SK-N-SH (cell line): ENCODE measurements around the gene HDLBP. TPM values are rescaled to one million over a fixed set of nuclear protein-coding genes. Genes with fewer than 3 reads are reported as not detected.

ENCODE experiments used
- CTCF ChIA-PET: fragments of 300-600, 350-600 bp; formaldehyde crosslinking; extraction: SDS; loops from one replicate; lab custom pipeline; 2021; lab: Yijun Ruan, JAX
- POLR2A ChIA-PET: fragments of 350-600 bp; sonication (Branson Sonifier 250); formaldehyde crosslinking; extraction: SDS; loops from one replicate; lab custom pipeline; 2020; ENCODE audit warnings: antibody characterized with exemption, inconsistent platforms; lab: Yijun Ruan, JAX
- DNase-seq: peaks from one replicate; pipeline ENCODE4 v3.0.0; 2012
- H2AFZ ChIP-seq: fragments of 200-600 bp; sonication (generic); 2 replicates; pipeline ENCODE4 v1.8.1; 2016; ENCODE audit warnings: antibody characterized with exemption, mild to moderate bottlenecking, low read depth
- H3F3A ChIP-seq: fragments of 200-600 bp; sonication (generic); replicated peaks from 2 replicates; pipeline ENCODE3; 2016; ENCODE audit warnings: antibody characterized with exemption, mild to moderate bottlenecking; ENCODE audit not compliant: insufficient read depth
- H3K27ac ChIP-seq, 2 experiments: fragments of 200-500 bp in 1 of 2; fragments of 200-600 bp in 1 of 2; sonication (Bioruptor generic) in 1 of 2; sonication (generic), shearing (Covaris generic) in 1 of 2; 2 replicates each; pipeline versions ENCODE4 v1.5.1 to v1.6.1; 2014 to 2016; ENCODE audit warnings: low read depth in 2 of 2, inconsistent platforms in 1 of 2, low read length in 1 of 2, mild to moderate bottlenecking in 1 of 2, mixed read lengths in 1 of 2
- H3K27me3 ChIP-seq: fragments of 200-600 bp; sonication (generic), shearing (Covaris generic); 2 replicates; pipeline ENCODE4 v1.6.1; 2016; ENCODE audit warnings: mixed run types; ENCODE audit not compliant: insufficient read depth
- H3K36me3 ChIP-seq, 2 experiments: fragments of 200-500 bp in 1 of 2; fragments of 200-600 bp in 1 of 2; sonication (Bioruptor generic) in 1 of 2; sonication (generic) in 1 of 2; replicated peaks in 1 of 2; 2 replicates each; pipeline versions ENCODE3 to v1.5.1; 2014 to 2016; ENCODE audit warnings: low read length in 1 of 2, mild to moderate bottlenecking in 1 of 2; ENCODE audit not compliant: insufficient read depth in 2 of 2, control insufficient read depth in 1 of 2
- H3K4me1 ChIP-seq, 2 experiments: fragments of 200-500 bp in 1 of 2; fragments of 200-600 bp in 1 of 2; sonication (Bioruptor generic) in 1 of 2; sonication (generic), shearing (Covaris generic) in 1 of 2; 2 replicates each; pipeline versions ENCODE4 v1.5.1 to v1.6.1; 2014 to 2016; ENCODE audit warnings: low read depth in 1 of 2, low read length in 1 of 2, mixed run types in 1 of 2; ENCODE audit not compliant: insufficient read depth in 2 of 2, control insufficient read depth in 1 of 2
- H3K4me2 ChIP-seq: fragments of 200-600 bp; sonication (generic), shearing (Covaris generic); 2 replicates; pipeline ENCODE4 v1.6.1; 2017; ENCODE audit warnings: mixed run types
- H3K4me3 ChIP-seq, 2 experiments: fragments of 200-500 bp in 1 of 2; fragments of 200-600 bp in 1 of 2; sonication (Bioruptor generic) in 1 of 2; sonication (generic), shearing (Covaris generic) in 1 of 2; 2 replicates each; pipeline versions ENCODE4 v1.5.1 to v1.8.1; 2014 to 2016; ENCODE audit warnings: low read depth in 2 of 2, inconsistent platforms in 1 of 2, low read length in 1 of 2, mild to moderate bottlenecking in 1 of 2, mixed read lengths in 1 of 2, moderate library complexity in 1 of 2
- H3K79me2 ChIP-seq: fragments of 200-600 bp; sonication (generic); 2 replicates; pipeline ENCODE4 v1.8.1; 2017; ENCODE audit warnings: mild to moderate bottlenecking; ENCODE audit not compliant: insufficient read depth
- H3K9ac ChIP-seq: fragments of 200-600 bp; sonication (generic); 2 replicates; pipeline ENCODE4 v1.6.1; 2017; ENCODE audit warnings: mixed run types
- H3K9me2 ChIP-seq: fragments of 200-600 bp; sonication (generic); 2 replicates; pipeline ENCODE4 v1.6.1; 2017; ENCODE audit warnings: mixed run types
- H3K9me3 ChIP-seq: fragments of 200-600 bp; sonication (generic); 2 replicates; pipeline ENCODE4 v1.6.1; 2017; ENCODE audit warnings: mixed run types, mild to moderate bottlenecking, moderate library complexity
- H4K20me1 ChIP-seq: fragments of 200-600 bp; sonication (generic); 2 replicates; pipeline ENCODE4 v1.6.1; 2017; ENCODE audit warnings: mild to moderate bottlenecking, mixed run types; ENCODE audit not compliant: insufficient read depth
- ELF1 ChIP-seq: IDR thresholded peaks from 2 replicates; pipeline ENCODE4 v1.4.0; 2012
- EP300 ChIP-seq, 2 experiments: IDR thresholded peaks; 2 replicates each; pipeline versions ENCODE4 v1.4.0 to v1.6.1; 2012; ENCODE audit warnings: borderline replicate concordance in 1 of 2, low read depth in 1 of 2, low read length in 1 of 2
- FOXM1 ChIP-seq: IDR thresholded peaks from 2 replicates; pipeline ENCODE4 v1.4.0; 2012; ENCODE audit warnings: low read depth, mild to moderate bottlenecking
- GABPA ChIP-seq: IDR thresholded peaks from 2 replicates; pipeline ENCODE4 v1.4.0; 2012; ENCODE audit warnings: low read depth, mild to moderate bottlenecking
- MXI1 ChIP-seq: IDR thresholded peaks from 2 replicates; pipeline ENCODE4 v1.6.1; 2012; ENCODE audit warnings: mild to moderate bottlenecking, low read depth, low read length, improper control_type of control experiment
- NFIC ChIP-seq: IDR thresholded peaks from 2 replicates; pipeline ENCODE4 v1.4.0; 2012; ENCODE audit warnings: borderline replicate concordance
- NRF1 ChIP-seq: IDR thresholded peaks from 2 replicates; pipeline ENCODE4 v1.6.1; 2012; ENCODE audit warnings: low read depth, mild to moderate bottlenecking, low read length
- POLR2AphosphoS5 ChIP-seq: IDR thresholded peaks from 2 replicates; pipeline ENCODE4 v1.6.1; 2012; ENCODE audit warnings: low read depth, low read length
- RAD21 ChIP-seq: IDR thresholded peaks from 2 replicates; pipeline ENCODE4 v1.6.1; 2012; ENCODE audit warnings: mild to moderate bottlenecking, low read length
- RCOR1 ChIP-seq: fragments of 150-350 bp; IDR thresholded peaks from 2 replicates; pipeline ENCODE4 v1.6.1; 2017; ENCODE audit warnings: antibody characterized with exemption, low read length
- RXRA ChIP-seq: IDR thresholded peaks from 2 replicates; pipeline ENCODE4 v1.4.0; 2012; ENCODE audit warnings: low read depth, mild to moderate bottlenecking, borderline replicate concordance
- SIN3A ChIP-seq: IDR thresholded peaks from 2 replicates; pipeline ENCODE4 v1.6.1; 2012; ENCODE audit warnings: low read depth, mild to moderate bottlenecking, low read length, moderate library complexity, borderline replicate concordance
- SMC3 ChIP-seq: IDR thresholded peaks from 2 replicates; pipeline ENCODE4 v1.6.1; 2012; ENCODE audit warnings: low read depth, low read length, improper control_type of control experiment
- TCF12 ChIP-seq: IDR thresholded peaks from 2 replicates; pipeline ENCODE4 v1.4.0; 2012
- TEAD4 ChIP-seq: IDR thresholded peaks from 2 replicates; pipeline ENCODE4 v1.4.0; 2012; ENCODE audit warnings: mild to moderate bottlenecking, borderline replicate concordance; ENCODE audit not compliant: insufficient read depth
- YY1 ChIP-seq: IDR thresholded peaks from 2 replicates; pipeline ENCODE4 v1.4.0; 2012; ENCODE audit warnings: low read depth, mild to moderate bottlenecking
- WGBS: methylation state at CpG from one replicate; pipeline ENCODE4 v1.1.6; 2017; ENCODE audit warnings: low lambda C conversion rate; 5-methylcytosine and 5-hydroxymethylcytosine counted together
- polyA plus RNA-seq, 3 experiments: library from polyadenylated mRNA; depleted of rRNA; stranded (reverse); fragments of >200 nt; gene quantifications; 2 replicates each; pipeline ENCODE4 v1.2.3, GENCODE V29; 2012
- TF ChIP-seq, protein P1 (sequence below): IDR thresholded peaks from 2 replicates; pipeline ENCODE4 v1.4.0; 2012; ENCODE audit warnings: low read depth, borderline replicate concordance
- TF ChIP-seq, protein P2 (sequence below): fragments of 150-350 bp; IDR thresholded peaks from 2 replicates; pipeline ENCODE4 v1.6.1; 2016; ENCODE audit warnings: mild to moderate bottlenecking, low read depth, low read length
- TF ChIP-seq, protein P3 (sequence below): IDR thresholded peaks from 2 replicates; pipeline ENCODE4 v1.4.0; 2012; ENCODE audit warnings: low read depth, borderline replicate concordance
- TF ChIP-seq, protein P4 (sequence below): IDR thresholded peaks from 2 replicates; pipeline ENCODE4; 2012

Gene HDLBP
- polyA plus RNA-seq, 1 of the 3 experiments (the other 2 are of a cell fraction): 263 TPM

DNA sequence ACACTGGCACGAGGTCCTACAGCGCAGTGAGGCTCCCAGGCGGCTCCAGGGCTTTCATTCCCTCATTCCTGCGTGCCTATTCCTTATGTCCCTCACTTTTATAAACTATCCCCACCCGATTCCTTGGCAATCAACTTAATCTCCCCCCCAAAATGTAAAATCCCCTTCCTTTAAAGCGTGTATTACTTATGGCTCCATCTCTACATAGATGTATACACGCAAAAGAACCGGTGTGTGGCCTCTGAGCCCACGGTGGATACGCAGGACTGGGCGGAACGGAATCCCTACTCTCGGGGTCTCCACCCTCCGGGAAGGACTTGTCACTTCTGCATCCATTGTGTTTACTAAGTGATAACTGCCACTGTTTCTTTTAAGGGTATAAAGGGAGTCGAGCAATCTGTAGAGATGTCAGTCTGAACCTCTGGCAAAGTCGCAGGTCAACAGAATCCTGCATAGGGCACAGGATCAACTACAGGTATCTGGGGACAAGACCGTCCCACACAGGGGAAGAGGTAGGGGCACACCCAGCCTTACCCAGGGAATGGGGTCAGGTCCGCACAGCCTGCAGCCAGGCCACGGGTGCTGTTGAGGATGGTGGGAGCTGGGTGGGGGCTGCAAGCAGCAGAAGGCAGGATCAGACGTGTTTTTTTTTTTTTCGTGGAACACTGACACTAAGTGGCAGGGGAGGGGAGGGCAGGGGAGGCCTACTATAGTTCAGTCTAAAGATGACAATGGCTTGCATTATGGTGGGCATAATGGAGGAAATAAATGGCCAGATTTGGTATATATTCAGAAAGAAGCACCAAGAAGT is 42.1 kb downstream of the HDLBP start:
- Histone ChIP-seq H3K4me3 (peak overlapping the region; percentile 54 to 87), H3K9ac (peak overlapping the region; percentile 87; the same call in 1 of the 2 replicates), H2AFZ (peak overlapping the region; percentile 78; the same call in 1 of the 2 replicates), H3K79me2 (peaks cover 96% of the 10 kb centered on the region), H3K36me3 (peaks cover 7 to 11% of the 10 kb centered on the region in 2 experiments), H4K20me1 (peaks cover 36% of the 10 kb centered on the region), H3K4me1 (peaks cover 19 to 35% of the 10 kb centered on the region in 2 experiments; a peak in 3 of 4 replicates), H3K9me3 (peaks cover 9% of the 10 kb centered on the region; the same call in 1 of the 2 replicates), H3K27ac (peak overlapping the region; percentile 62 to 63; a peak in 3 of 4 replicates), H3K27me3 (no peaks in the 10 kb centered on the region), H3F3A (peaks cover 12% of the 10 kb centered on the region), H3K4me2 (peak overlapping the region; percentile 77)
- 80% methylated on average over 21 of the region's 21 CpGs for WGBS
- DNase-seq: peak; percentile 32
- ChIA-PET CTCF (interaction anchor here (1.8 kb wide), 1 partner anchor 29 kb away, joined by 7 read pairs; no protein-coding TSS in a partner anchor), POLR2A (no interaction called here)
- TF ChIP-seq GABPA: no peak
- no peak for TF ChIP-seq ELF1
- TF ChIP-seq NRF1: no peak
- no peak for TF ChIP-seq RAD21
- no peak for TF ChIP-seq SMC3
- TF ChIP-seq RCOR1: no peak
- TF ChIP-seq, protein P1, sequence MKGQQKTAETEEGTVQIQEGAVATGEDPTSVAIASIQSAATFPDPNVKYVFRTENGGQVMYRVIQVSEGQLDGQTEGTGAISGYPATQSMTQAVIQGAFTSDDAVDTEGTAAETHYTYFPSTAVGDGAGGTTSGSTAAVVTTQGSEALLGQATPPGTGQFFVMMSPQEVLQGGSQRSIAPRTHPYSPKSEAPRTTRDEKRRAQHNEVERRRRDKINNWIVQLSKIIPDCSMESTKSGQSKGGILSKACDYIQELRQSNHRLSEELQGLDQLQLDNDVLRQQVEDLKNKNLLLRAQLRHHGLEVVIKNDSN: no peak
- TF ChIP-seq RXRA: no peak
- TF ChIP-seq TEAD4: no peak
- no peak for TF ChIP-seq SIN3A
- TF ChIP-seq, protein P2, sequence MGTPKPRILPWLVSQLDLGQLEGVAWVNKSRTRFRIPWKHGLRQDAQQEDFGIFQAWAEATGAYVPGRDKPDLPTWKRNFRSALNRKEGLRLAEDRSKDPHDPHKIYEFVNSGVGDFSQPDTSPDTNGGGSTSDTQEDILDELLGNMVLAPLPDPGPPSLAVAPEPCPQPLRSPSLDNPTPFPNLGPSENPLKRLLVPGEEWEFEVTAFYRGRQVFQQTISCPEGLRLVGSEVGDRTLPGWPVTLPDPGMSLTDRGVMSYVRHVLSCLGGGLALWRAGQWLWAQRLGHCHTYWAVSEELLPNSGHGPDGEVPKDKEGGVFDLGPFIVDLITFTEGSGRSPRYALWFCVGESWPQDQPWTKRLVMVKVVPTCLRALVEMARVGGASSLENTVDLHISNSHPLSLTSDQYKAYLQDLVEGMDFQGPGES: no peak
- TF ChIP-seq POLR2AphosphoS5: no peak
- TF ChIP-seq, protein P3, sequence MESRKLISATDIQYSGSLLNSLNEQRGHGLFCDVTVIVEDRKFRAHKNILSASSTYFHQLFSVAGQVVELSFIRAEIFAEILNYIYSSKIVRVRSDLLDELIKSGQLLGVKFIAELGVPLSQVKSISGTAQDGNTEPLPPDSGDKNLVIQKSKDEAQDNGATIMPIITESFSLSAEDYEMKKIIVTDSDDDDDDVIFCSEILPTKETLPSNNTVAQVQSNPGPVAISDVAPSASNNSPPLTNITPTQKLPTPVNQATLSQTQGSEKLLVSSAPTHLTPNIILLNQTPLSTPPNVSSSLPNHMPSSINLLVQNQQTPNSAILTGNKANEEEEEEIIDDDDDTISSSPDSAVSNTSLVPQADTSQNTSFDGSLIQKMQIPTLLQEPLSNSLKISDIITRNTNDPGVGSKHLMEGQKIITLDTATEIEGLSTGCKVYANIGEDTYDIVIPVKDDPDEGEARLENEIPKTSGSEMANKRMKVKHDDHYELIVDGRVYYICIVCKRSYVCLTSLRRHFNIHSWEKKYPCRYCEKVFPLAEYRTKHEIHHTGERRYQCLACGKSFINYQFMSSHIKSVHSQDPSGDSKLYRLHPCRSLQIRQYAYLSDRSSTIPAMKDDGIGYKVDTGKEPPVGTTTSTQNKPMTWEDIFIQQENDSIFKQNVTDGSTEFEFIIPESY: no peak
- TF ChIP-seq, protein P4, sequence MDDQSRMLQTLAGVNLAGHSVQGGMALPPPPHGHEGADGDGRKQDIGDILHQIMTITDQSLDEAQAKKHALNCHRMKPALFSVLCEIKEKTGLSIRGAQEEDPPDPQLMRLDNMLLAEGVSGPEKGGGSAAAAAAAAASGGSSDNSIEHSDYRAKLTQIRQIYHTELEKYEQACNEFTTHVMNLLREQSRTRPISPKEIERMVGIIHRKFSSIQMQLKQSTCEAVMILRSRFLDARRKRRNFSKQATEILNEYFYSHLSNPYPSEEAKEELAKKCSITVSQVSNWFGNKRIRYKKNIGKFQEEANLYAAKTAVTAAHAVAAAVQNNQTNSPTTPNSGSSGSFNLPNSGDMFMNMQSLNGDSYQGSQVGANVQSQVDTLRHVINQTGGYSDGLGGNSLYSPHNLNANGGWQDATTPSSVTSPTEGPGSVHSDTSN: no peak
- TF ChIP-seq YY1: no peak
- no peak for TF ChIP-seq MXI1
- TF ChIP-seq NFIC: no peak
- no peak for TF ChIP-seq TCF12
- no peak for TF ChIP-seq EP300 (IDR thresholded peaks at IDR 0.05; ENCODE audit: borderline replicate concordance in 1 of 2, low read depth in 1 of 2, low read length in 1 of 2)
- no peak for TF ChIP-seq FOXM1
- TF ChIP-seq, all 33 proteins: peak for 0
- H3K9me2 ChIP-seq: no peaks in the 10 kb centered on the region
